Fibroblast of lung (primary cell): ENCODE measurements around the gene NFATC2. TPM values are rescaled to one million over a fixed set of nuclear protein-coding genes. Genes with fewer than 3 reads are reported as not detected.

Experiments used
- DNase-seq, 2 donors: peaks; one replicate each; pipeline versions ENCODE4 v3.0.0 to v3.0.0-alpha.2; 2010; ENCODE audit warnings: low read depth in 2 of 2
- H2AFZ ChIP-seq: 2 replicates; pipeline ENCODE4 v1.5.1; 2012; ENCODE audit warnings: low read length, control low read depth, inconsistent platforms
- H3K27ac ChIP-seq: 2 replicates; pipeline ENCODE4 v1.5.1; 2011; ENCODE audit warnings: low read length, control low read depth; ENCODE audit not compliant: insufficient read depth
- H3K27me3 ChIP-seq: 2 replicates; pipeline ENCODE4 v1.5.1; 2011; ENCODE audit warnings: mild to moderate bottlenecking, low read length; ENCODE audit not compliant: control insufficient read depth, insufficient read depth
- H3K36me3 ChIP-seq: 2 replicates; pipeline ENCODE4 v1.5.1; 2011; ENCODE audit warnings: low read length; ENCODE audit not compliant: control insufficient read depth, insufficient read depth
- H3K4me1 ChIP-seq: 2 replicates; pipeline ENCODE4 v1.5.1; 2011; ENCODE audit warnings: low read length; ENCODE audit not compliant: control insufficient read depth, insufficient read depth; ENCODE audit errors: extremely low read depth
- H3K4me2 ChIP-seq: 2 replicates; pipeline ENCODE4 v1.5.1; 2011; ENCODE audit warnings: low read length, control low read depth; ENCODE audit not compliant: insufficient read depth; ENCODE audit errors: extremely low read depth
- H3K4me3 ChIP-seq, 4 experiments: fragments of 200-600 bp in 1 of 4; sonication (generic) in 1 of 4; replicated peaks in 1 of 4; 2 replicates each; pipeline ENCODE4 v1.5.1; 2011 to 2016; ENCODE audit warnings: low read length in 4 of 4, low read depth in 3 of 4, mild to moderate bottlenecking in 3 of 4, control low read depth in 2 of 4, inconsistent platforms in 1 of 4, mixed read lengths in 1 of 4; ENCODE audit not compliant: insufficient read depth in 1 of 4; ENCODE audit errors: control extremely low read depth in 1 of 4
- H3K79me2 ChIP-seq: 2 replicates; pipeline ENCODE4 v1.5.1; 2012; ENCODE audit warnings: mild to moderate bottlenecking, low read length, inconsistent platforms; ENCODE audit not compliant: control insufficient read depth, insufficient read depth
- H3K9ac ChIP-seq: 2 replicates; pipeline ENCODE4 v1.5.1; 2011; ENCODE audit warnings: mild to moderate bottlenecking, low read length, control low read depth; ENCODE audit not compliant: insufficient read depth
- H3K9me3 ChIP-seq: 2 replicates; pipeline ENCODE4 v1.5.1; 2012; ENCODE audit warnings: low read depth, low read length; ENCODE audit not compliant: control insufficient read depth, insufficient read depth
- H4K20me1 ChIP-seq: 2 replicates; pipeline ENCODE4 v1.5.1; 2011; ENCODE audit warnings: low read length; ENCODE audit not compliant: control insufficient read depth, insufficient read depth; ENCODE audit errors: extremely low read depth
- EZH2 ChIP-seq: IDR thresholded peaks from 2 replicates; pipeline ENCODE4 v1.5.1; 2012; ENCODE audit warnings: low read length, control low read depth, mild to moderate bottlenecking; ENCODE audit errors: missing control alignments
- polyA plus RNA-seq, 2 donors: library from polyadenylated mRNA; depleted of rRNA in 1 of 2; stranded (reverse) in 1 of 2; unstranded in 1 of 2; fragments of >200 nt; gene quantifications; 2 replicates each; pipeline ENCODE4 v1.2.1, GENCODE V29; 2011 to 2012; ENCODE audit warnings: missing spikeins in 1 of 2
- total RNA-seq: library from RNA; depleted of rRNA; stranded (reverse); fragments of >200 nt; gene quantifications from 2 replicates; pipeline ENCODE4 v1.2.1, GENCODE V29; 2014
- TF ChIP-seq, protein P1 (sequence below), 2 donors: IDR thresholded peaks in 1 of 2; conservative IDR thresholded peaks in 1 of 2; 1 replicate in 1 of 2; 2 replicates in 1 of 2; pipeline ENCODE4 v1.5.1; 2011 to 2012; ENCODE audit warnings: low read length in 2 of 2, control low read depth in 1 of 2, inconsistent platforms in 1 of 2, low read depth in 1 of 2, mild to moderate bottlenecking in 1 of 2

The NFATC2 gene
- total and polyA plus RNA-seq, 2 donors (not counting 1 experiment from before 2014, with no cell fraction given): 0.50 to 1.2 TPM

DNA sequence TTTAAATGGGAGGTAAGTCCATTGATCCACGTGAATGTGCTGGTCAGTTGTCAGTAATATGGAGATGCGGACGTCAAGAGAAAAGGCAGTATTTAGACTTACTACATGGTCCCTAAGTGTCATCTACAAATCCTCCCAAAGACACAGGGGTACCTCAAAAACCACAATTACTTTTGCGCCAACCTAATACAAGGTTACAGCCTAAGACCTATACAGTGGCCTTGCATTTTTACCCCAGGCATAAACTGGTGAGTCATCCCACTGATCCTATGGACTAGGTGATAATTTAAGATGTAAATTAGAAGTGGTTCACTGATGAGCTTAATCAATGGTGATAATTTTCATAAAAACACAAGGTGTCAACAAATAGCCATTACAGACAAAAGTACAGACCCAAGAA lies 141.0 kb downstream of the NFATC2 start:
- Histone ChIP-seq H3K9me3 (no peaks in the 10 kb centered on the region), H4K20me1 (no peaks in the 10 kb centered on the region), H3K27ac (no peak overlapping the region), H2AFZ (no peak overlapping the region), H3K4me1 (no peaks in the 10 kb centered on the region), H3K79me2 (no peaks in the 10 kb centered on the region), H3K36me3 (no peaks in the 10 kb centered on the region), H3K4me3 (no peak overlapping the region), H3K4me2 (no peak overlapping the region), H3K9ac (no peak overlapping the region), H3K27me3 (no peaks in the 10 kb centered on the region)
- no peak for DNase-seq
- TF ChIP-seq, protein P1, sequence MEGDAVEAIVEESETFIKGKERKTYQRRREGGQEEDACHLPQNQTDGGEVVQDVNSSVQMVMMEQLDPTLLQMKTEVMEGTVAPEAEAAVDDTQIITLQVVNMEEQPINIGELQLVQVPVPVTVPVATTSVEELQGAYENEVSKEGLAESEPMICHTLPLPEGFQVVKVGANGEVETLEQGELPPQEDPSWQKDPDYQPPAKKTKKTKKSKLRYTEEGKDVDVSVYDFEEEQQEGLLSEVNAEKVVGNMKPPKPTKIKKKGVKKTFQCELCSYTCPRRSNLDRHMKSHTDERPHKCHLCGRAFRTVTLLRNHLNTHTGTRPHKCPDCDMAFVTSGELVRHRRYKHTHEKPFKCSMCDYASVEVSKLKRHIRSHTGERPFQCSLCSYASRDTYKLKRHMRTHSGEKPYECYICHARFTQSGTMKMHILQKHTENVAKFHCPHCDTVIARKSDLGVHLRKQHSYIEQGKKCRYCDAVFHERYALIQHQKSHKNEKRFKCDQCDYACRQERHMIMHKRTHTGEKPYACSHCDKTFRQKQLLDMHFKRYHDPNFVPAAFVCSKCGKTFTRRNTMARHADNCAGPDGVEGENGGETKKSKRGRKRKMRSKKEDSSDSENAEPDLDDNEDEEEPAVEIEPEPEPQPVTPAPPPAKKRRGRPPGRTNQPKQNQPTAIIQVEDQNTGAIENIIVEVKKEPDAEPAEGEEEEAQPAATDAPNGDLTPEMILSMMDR (conservative IDR thresholded peaks at IDR 0.05 in 1 of 2, IDR thresholded peaks at IDR 0.05 in 1 of 2; ENCODE audit: low read depth in 1 of 2, low read length in 2 of 2): no peak
- no peak for TF ChIP-seq EZH2

DNA sequence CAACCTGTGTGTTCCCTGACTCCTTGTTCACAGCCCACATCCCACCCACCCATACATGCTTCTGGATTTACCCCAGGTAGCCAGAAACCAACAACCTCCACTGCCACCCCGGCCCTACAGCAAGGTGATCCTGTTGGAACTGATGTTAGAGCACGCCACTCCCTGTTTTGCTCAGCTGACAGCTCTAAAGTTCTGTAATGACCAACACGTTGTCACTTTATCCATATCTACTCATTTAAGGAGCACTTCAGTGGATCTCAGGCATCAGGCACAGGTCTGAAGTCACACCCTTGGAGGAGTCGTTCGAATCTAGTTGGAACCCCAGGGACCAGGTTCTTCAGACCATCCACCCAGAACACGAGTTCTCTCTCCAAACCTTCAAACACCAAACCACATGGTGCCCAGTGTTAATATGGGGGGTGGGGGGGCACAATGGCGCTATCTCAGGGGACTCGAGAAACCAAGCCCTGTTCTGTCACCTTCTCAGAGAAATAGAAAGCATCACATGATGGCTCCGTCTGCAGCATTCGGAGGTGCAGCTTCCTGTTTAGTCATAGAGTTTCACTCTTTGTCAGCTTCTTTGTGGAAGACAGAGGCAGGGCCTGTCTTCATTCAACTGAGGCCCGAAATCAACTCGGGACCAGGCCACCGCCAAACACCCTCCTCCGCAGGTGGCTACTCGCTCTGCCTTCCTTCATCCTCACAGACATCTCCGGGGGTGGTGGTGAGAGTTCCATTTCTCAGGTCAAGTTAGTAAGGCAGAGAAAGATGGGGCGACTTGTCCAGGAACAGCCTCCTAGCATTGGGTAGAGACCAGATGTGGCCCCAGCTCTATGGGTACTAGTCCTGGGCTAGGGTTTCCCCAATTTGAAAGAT lies 142.2 kb downstream of the NFATC2 start:
- H3K27me3 ChIP-seq: no peaks in the 10 kb centered on the region
- H2AFZ ChIP-seq: no peak overlapping the region
- H3K9ac ChIP-seq: no peak overlapping the region
- DNase-seq: no peak
- no peaks in the 10 kb centered on the region for H3K79me2 ChIP-seq
- no peak overlapping the region for H3K4me3 ChIP-seq
- H3K4me2 ChIP-seq: no peak overlapping the region
- H3K36me3 ChIP-seq: no peaks in the 10 kb centered on the region
- no peak overlapping the region for H3K27ac ChIP-seq
- no peaks in the 10 kb centered on the region for H3K9me3 ChIP-seq
- H3K4me1 ChIP-seq: no peaks in the 10 kb centered on the region
- TF ChIP-seq, protein P1 (conservative IDR thresholded peaks at IDR 0.05 in 1 of 2, IDR thresholded peaks at IDR 0.05 in 1 of 2; ENCODE audit: low read depth in 1 of 2, low read length in 2 of 2): no peak
- TF ChIP-seq EZH2: no peak
- H4K20me1 ChIP-seq: no peaks in the 10 kb centered on the region

DNA sequence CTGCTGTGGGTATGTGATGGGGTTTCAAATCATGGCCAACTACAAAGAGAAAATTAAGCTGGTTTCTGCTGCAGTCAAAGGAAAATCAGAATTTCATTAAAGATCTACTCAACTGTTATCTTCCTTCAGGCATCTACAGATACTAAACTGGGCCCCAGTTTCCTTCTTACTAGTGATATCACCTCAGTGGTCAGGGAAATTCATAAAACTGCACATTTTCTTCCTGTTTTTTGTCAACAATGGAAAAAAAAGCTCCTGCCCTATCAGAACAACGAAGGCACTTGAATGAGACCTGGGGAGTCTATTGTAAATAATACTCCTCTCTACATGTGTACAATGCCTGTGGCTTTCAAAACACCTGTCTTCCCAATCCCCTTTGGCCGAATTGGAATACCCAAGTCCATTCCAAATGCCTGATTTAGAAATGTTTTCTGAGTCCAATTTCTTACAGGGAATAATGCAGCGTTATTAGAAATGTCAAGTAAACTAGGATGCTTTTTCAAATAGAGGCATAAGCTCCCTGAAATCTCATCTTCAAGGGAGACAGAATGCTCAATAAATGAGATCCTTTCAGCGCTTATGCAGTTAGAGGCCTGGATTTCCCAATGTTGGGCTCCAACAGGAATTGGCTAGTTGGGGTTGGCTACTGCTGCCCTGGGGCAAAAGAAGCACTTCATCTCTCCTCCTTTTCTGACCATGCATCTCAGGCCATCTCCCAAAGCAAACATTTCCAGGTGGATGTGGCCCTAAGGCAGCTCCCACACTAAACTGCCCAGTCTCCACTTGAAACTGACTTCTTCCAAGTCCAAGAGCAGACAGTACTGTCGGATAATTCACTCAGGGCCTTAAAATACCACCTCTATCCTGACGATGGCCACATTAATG lies 143.3 kb downstream of the NFATC2 start:
- Histone ChIP-seq H3K79me2 (no peaks in the 10 kb centered on the region), H3K4me2 (no peak overlapping the region), H4K20me1 (no peaks in the 10 kb centered on the region), H3K36me3 (no peaks in the 10 kb centered on the region), H3K9me3 (no peaks in the 10 kb centered on the region), H3K27me3 (no peaks in the 10 kb centered on the region), H3K27ac (no peak overlapping the region), H3K4me3 (no peak overlapping the region), H3K4me1 (no peaks in the 10 kb centered on the region), H2AFZ (no peak overlapping the region), H3K9ac (no peak overlapping the region)
- no peak for TF ChIP-seq EZH2
- TF ChIP-seq, protein P1 (conservative IDR thresholded peaks at IDR 0.05 in 1 of 2, IDR thresholded peaks at IDR 0.05 in 1 of 2; ENCODE audit: low read depth in 1 of 2, low read length in 2 of 2): no peak
- no peak for DNase-seq
